Activated CD8-positive, alpha-beta memory T cell treated with anti-CD3 and anti-CD28 coated beads for 36 hours (primary cell): ENCODE data around the gene EXOC6B. TPM values are rescaled to one million over a fixed set of nuclear protein-coding genes. Genes with fewer than 3 reads are reported as not detected.
"Not testable (repeated sequence)": the region's sequence is repeated elsewhere in the genome, so short reads cannot be mapped to it uniquely, and the experiment has no call there.

Experiments
- CTCF ChIA-PET: fragments of 350-600 bp; sonication (Branson Sonifier 250); formaldehyde crosslinking; loops from one replicate; lab custom pipeline; 2021; ENCODE audit warnings: antibody characterized with exemption; lab: Charles Lee
- POLR2A ChIA-PET: fragments of 350-600 bp; sonication (Branson Sonifier 250); formaldehyde crosslinking; loops from one replicate; lab custom pipeline; 2021; ENCODE audit warnings: antibody characterized with exemption; lab: Charles Lee
- total RNA-seq, 2 experiments: library from RNA; stranded (reverse); gene quantifications; one replicate each; pipeline ENCODE4 v1.2.3, GENCODE V29; 2021

EXOC6B gene
- total RNA-seq, 2 experiments from 2014 or later = 7.0 to 7.8 TPM

- CTCF ChIA-PET = no interaction called here
- POLR2A ChIA-PET = no interaction called here
Observed at GRCh38 chr2:72583376-72583775, 242.5 kb downstream of the EXOC6B start.

- CTCF ChIA-PET = no interaction called here
- POLR2A ChIA-PET = no interaction called here
Observed at GRCh38 chr2:72581560-72582181, 244.2 kb downstream of the EXOC6B start.

GRCh38 chr2:72579591-72580180 is 246.1 kb downstream of the EXOC6B start:
- POLR2A ChIA-PET = no interaction called here
- CTCF ChIA-PET = interaction anchor here (0.6 to 0.9 kb wide), 3 partner anchors 42 to 1034 kb away, joined by 3 to 5 read pairs (median 3); no protein-coding TSS in a partner anchor

- ChIA-PET CTCF (interaction anchor here (0.9 kb wide), 1 partner anchor 653 kb away, joined by 3 read pairs; no protein-coding TSS in a partner anchor), POLR2A (no interaction called here)
Observed at GRCh38 chr2:72576861-72577260, 249.0 kb downstream of the EXOC6B start.

- CTCF ChIA-PET = interaction anchor here (0.9 kb wide), 1 partner anchor 652 kb away, joined by 3 read pairs; no protein-coding TSS in a partner anchor
- POLR2A ChIA-PET = no interaction called here
Observed at GRCh38 chr2:72576459-72576858, 249.4 kb downstream of the EXOC6B start.

GRCh38 chr2:72574886-72575285 is 250.9 kb downstream of the EXOC6B start:
- CTCF ChIA-PET = no interaction called here
- POLR2A ChIA-PET = no interaction called here

- ChIA-PET CTCF (interaction anchor here (1.1 kb wide), 1 partner anchor 649 kb away, joined by 4 read pairs; no protein-coding TSS in a partner anchor), POLR2A (no interaction called here)
Observed at GRCh38 chr2:72573232-72573631, 252.6 kb downstream of the EXOC6B start.

GRCh38 chr2:72572501-72572900 is 253.3 kb downstream of the EXOC6B start:
- ChIA-PET CTCF (no interaction called here), POLR2A (no interaction called here)

GRCh38 chr2:72570413-72570812 is 255.4 kb downstream of the EXOC6B start:
- CTCF ChIA-PET = no interaction called here

GRCh38 chr2:72562451-72563153 is 263.2 kb downstream of the EXOC6B start:
- CTCF ChIA-PET = no interaction called here
- POLR2A ChIA-PET = no interaction called here

More at GRCh38 chr2:72570413-72570812, 255.4 kb downstream of the EXOC6B start:
- POLR2A ChIA-PET = no interaction called here

- ChIA-PET POLR2A (no interaction called here), CTCF (no interaction called here)
Observed at GRCh38 chr2:72561621-72562318, 264.1 kb downstream of the EXOC6B start.

GRCh38 chr2:72555943-72556342 is 269.9 kb downstream of the EXOC6B start:
- ChIA-PET POLR2A (no interaction called here), CTCF (no interaction called here)

- POLR2A ChIA-PET, CTCF ChIA-PET: not testable (repeated sequence)
Observed at GRCh38 chr2:72555363-72555762, 270.5 kb downstream of the EXOC6B start.

GRCh38 chr2:72554910-72555309 is 270.9 kb downstream of the EXOC6B start:
- CTCF ChIA-PET, POLR2A ChIA-PET: not testable (repeated sequence)

- ChIA-PET POLR2A (no interaction called here), CTCF (no interaction called here)
Observed at GRCh38 chr2:72554381-72554780, 271.5 kb downstream of the EXOC6B start.

GRCh38 chr2:72548081-72548764 is 277.6 kb downstream of the EXOC6B start:
- ChIA-PET POLR2A (no interaction called here), CTCF (no interaction called here)

GRCh38 chr2:72545790-72546189 is 280.0 kb downstream of the EXOC6B start:
- POLR2A ChIA-PET = no interaction called here
- CTCF ChIA-PET = no interaction called here

GRCh38 chr2:72544554-72544953 is 281.3 kb downstream of the EXOC6B start:
- CTCF ChIA-PET = no interaction called here
- POLR2A ChIA-PET = no interaction called here

- POLR2A ChIA-PET = no interaction called here
- CTCF ChIA-PET = no interaction called here
Observed at GRCh38 chr2:72543497-72544216, 282.2 kb downstream of the EXOC6B start.
